Naive thymus-derived CD8-positive, alpha-beta T cell (primary cell): Measurements from ENCODE around the gene AQR. TPM values are rescaled to one million over a fixed set of nuclear protein-coding genes. Genes with fewer than 3 reads are reported as not detected.
"Not testable (repeated sequence)": the region's sequence is repeated elsewhere in the genome, so short reads cannot be mapped to it uniquely, and the experiment has no call there.

ENCODE experiments used
- ATAC-seq, 2 donors: fragments of 150-1000 bp; cut with Tn5 transposase in 1 of 2; sonication (Bioruptor Pico), chemical (Tn5 transposase) in 1 of 2; 1 replicate in 1 of 2; 2 replicates in 1 of 2; pipeline ENCODE4 v1.10.0; 2021; ENCODE audit warnings: mild to moderate bottlenecking in 2 of 2, moderate library complexity in 2 of 2
- POLR2A ChIA-PET: fragments of 350-600 bp; sonication (Branson Sonifier 250); formaldehyde crosslinking; loops from one replicate; lab custom pipeline; 2021; ENCODE audit warnings: antibody characterized with exemption; lab: Charles Lee
- DNase-seq, 10 donors: peaks; one replicate each; pipeline versions ENCODE4 v3.0.0 to v3.0.0-alpha.2; 2020 to 2022
- H3K27ac Mint-ChIP-seq, 10 donors: one replicate each; pipeline ENCODE4 v1.8.0; 2020 to 2022; ENCODE audit warnings: mild to moderate bottlenecking in 10 of 10, mixed read lengths in 10 of 10, moderate library complexity in 4 of 10, inconsistent platforms in 1 of 10
- H3K27me3 Mint-ChIP-seq, 5 donors: one replicate each; pipeline ENCODE4 v1.8.0; 2021 to 2022; ENCODE audit warnings: mixed read lengths in 5 of 5
- H3K36me3 Mint-ChIP-seq, 3 donors: one replicate each; pipeline ENCODE4 v1.8.0; 2020 to 2022; ENCODE audit warnings: mixed read lengths in 3 of 3, mild to moderate bottlenecking in 2 of 3, inconsistent platforms in 1 of 3
- H3K4me1 Mint-ChIP-seq, 4 donors: one replicate each; pipeline ENCODE4 v1.8.0; 2021 to 2022; ENCODE audit warnings: mixed read lengths in 4 of 4
- H3K4me3 Mint-ChIP-seq, 10 donors: one replicate each; pipeline ENCODE4 v1.8.0; 2020 to 2022; ENCODE audit warnings: mild to moderate bottlenecking in 10 of 10, mixed read lengths in 10 of 10, moderate library complexity in 6 of 10, inconsistent platforms in 1 of 10
- H3K9me3 Mint-ChIP-seq, 9 donors: one replicate each; pipeline ENCODE4 v1.8.0; 2020 to 2022; ENCODE audit warnings: mixed read lengths in 9 of 9, mild to moderate bottlenecking in 3 of 9, inconsistent platforms in 1 of 9, moderate library complexity in 1 of 9
- polyA plus RNA-seq, 3 donors: library from polyadenylated mRNA; unstranded; fragments of 300-500 nt; fragmentation: Illumina TruSeq; gene quantifications; one replicate each; pipeline ENCODE4 v1.2.3, GENCODE V29; 2021
- total RNA-seq, 8 experiments: library from RNA in 2 of 8; stranded (reverse) in 2 of 8; gene quantifications; one replicate each; pipeline ENCODE4 v1.2.3 and lab custom pipeline; 2021 to 2026

Gene AQR
- total and polyA plus RNA-seq, 5 experiments from 2014 or later = 10.3 to 50.7 (median 16.0) TPM

- DNase-seq (no peak), ATAC-seq (no peak)
- H3K4me1 Mint-ChIP-seq = peaks cover 12 to 48% (median 41%) of the 10 kb centered on the region in 4 donors
- POLR2A ChIA-PET = interaction anchor here (1.1 to 4.6 kb wide), 9 partner anchors 12 to 949 kb away, joined by 3 to 157 read pairs (median 8); partner anchors contain the start of genes AQR, AVEN, DPH6 and EMC4
- H3K9me3 Mint-ChIP-seq = no peaks in the 10 kb centered on the region
- H3K27me3 Mint-ChIP-seq = peaks cover 0 to 2% (median 0%) of the 10 kb centered on the region in 5 donors
- peak overlapping the region; percentile 93 to 99 (median 98) for H3K4me3 Mint-ChIP-seq
- peak overlapping the region; percentile 98 to 100 (median 99) for H3K27ac Mint-ChIP-seq
- H3K36me3 Mint-ChIP-seq = peaks cover 3 to 25% (median 3%) of the 10 kb centered on the region in 3 donors
Observed at GRCh38 chr15:34987609-34988026, 18.1 kb upstream of the AQR start.

DNA sequence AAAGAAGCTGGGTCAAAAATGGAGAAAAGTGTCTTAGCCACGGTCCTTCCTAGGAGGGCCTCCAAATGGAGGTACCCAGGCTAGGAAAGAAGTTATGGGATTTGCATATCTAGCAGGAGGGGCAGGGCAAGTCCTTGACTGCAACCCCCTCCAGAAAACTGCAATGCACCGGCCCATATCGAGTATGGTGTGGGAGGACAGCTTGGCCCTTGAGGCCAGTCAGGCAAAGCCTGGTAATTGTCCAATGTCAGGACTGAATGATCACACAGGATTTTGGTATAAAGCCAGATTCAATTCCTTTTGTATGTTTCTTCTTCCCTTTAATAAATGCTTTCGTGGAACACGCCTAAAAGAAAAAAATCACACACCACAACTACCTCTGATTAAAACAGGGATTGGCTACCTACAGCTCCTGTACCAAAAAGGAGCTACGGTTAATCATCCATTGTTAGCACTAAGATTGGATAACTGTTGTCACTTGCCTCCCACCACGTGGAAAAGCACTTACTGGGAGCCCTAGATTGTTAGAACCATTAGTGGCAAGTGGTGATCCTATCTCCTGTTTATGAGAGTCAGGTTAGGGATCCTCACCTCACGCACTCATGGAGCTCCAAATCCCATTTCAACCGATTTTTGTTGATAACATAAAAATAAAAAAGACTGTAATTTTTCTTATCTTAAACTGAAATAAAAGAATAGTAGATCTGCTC, 17.4 kb upstream of the AQR start:
- no peaks in the 10 kb centered on the region for H3K9me3 Mint-ChIP-seq
- peaks cover 3 to 32% (median 3%) of the 10 kb centered on the region in 3 donors for H3K36me3 Mint-ChIP-seq
- DNase-seq = peak in 1 of 10 donors; percentile 4
- ATAC-seq = no peak
- peaks cover 12 to 48% (median 41%) of the 10 kb centered on the region in 4 donors for H3K4me1 Mint-ChIP-seq
- POLR2A ChIA-PET = interaction anchor here (1.9 to 4.6 kb wide), 3 partner anchors 12 to 885 kb away, joined by 9 to 157 read pairs (median 27); partner anchors contain the start of genes AQR, EMC7 and PGBD4
- peak overlapping the region; percentile 98 to 100 (median 99) for H3K27ac Mint-ChIP-seq
- peak overlapping the region; percentile 93 to 99 (median 98) for H3K4me3 Mint-ChIP-seq
- peaks cover 0 to 2% (median 0%) of the 10 kb centered on the region in 5 donors for H3K27me3 Mint-ChIP-seq

- Mint-ChIP-seq H3K36me3 (peaks cover 3 to 38% (median 3%) of the 10 kb centered on the region in 3 donors), H3K9me3 (no peaks in the 10 kb centered on the region), H3K27ac (peak overlapping the region; percentile 50 to 100 (median 99)), H3K27me3 (peaks cover 0 to 2% (median 0%) of the 10 kb centered on the region in 5 donors), H3K4me1 (peaks cover 12 to 48% (median 41%) of the 10 kb centered on the region in 4 donors), H3K4me3 (peak overlapping the region; percentile 93 to 99 (median 98))
- POLR2A ChIA-PET = interaction anchor here (3.0 to 4.6 kb wide), 2 partner anchors 11 to 17 kb away, joined by 27 to 157 read pairs; partner anchors contain the start of gene AQR
- ATAC-seq (no peak), DNase-seq (no peak)
Observed at GRCh38 chr15:34986326-34986725, 16.8 kb upstream of the AQR start.

GRCh38 chr15:34984889-34985630, 15.5 kb upstream of the AQR start:
- Mint-ChIP-seq H3K4me3 (peak overlapping the region; percentile 25 to 97 (median 53)), H3K27me3 (peaks cover 0 to 2% (median 0%) of the 10 kb centered on the region in 5 donors), H3K4me1 (peaks cover 12 to 48% (median 41%) of the 10 kb centered on the region in 4 donors), H3K9me3 (no peaks in the 10 kb centered on the region), H3K27ac (peak overlapping the region in 8 of 10 donors; percentile 9 to 76 (median 64)), H3K36me3 (peaks cover 3 to 42% (median 3%) of the 10 kb centered on the region in 3 donors)
- no peak for ATAC-seq
- DNase-seq = peak in 1 of 10 donors; percentile 19
- POLR2A ChIA-PET = interaction anchor here (1.5 to 3.0 kb wide), 2 partner anchors 10 to 15 kb away, joined by 5 to 11 read pairs; partner anchors contain the start of gene AQR

- DNase-seq (no peak), ATAC-seq (no peak)
- H3K36me3 Mint-ChIP-seq = peaks cover 0 to 19% (median 0%) of the 10 kb centered on the region in 3 donors
- POLR2A ChIA-PET = interaction anchor here (5.9 kb wide), 1 partner anchor 11 kb away, joined by 27 read pairs; the partner anchor contains the start of gene ZNF770
- peak overlapping the region in 7 of 10 donors; percentile 5 to 62 (median 27) for H3K27ac Mint-ChIP-seq
- H3K9me3 Mint-ChIP-seq = no peaks in the 10 kb centered on the region
- no peak overlapping the region for H3K4me3 Mint-ChIP-seq
- H3K4me1 Mint-ChIP-seq = peaks cover 0 to 2% (median under 1%) of the 10 kb centered on the region in 4 donors
- H3K27me3 Mint-ChIP-seq = no peaks in the 10 kb centered on the region
Observed at GRCh38 chr15:34976743-34977142, 7.2 kb upstream of the AQR start.

DNA sequence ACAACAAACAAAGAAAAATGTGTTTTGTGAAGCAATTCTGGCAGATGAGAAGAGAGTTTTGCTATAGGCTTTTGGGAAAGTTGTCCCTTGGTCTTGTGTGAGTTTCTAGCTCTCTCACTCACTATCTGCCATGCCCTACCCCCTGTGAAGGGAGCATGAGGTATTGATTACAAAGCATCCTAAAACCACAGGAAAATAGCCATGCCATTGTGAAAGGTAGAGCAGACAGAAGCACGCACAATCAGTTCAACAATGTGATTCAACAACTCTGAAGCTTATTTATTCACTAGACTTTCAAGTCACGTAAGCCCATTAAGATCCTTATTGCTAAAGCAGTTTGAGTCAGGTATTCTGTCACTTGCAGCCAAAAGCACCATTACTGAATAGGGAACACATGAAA, 6.5 kb upstream of the AQR start:
- ATAC-seq = no peak
- Mint-ChIP-seq H3K36me3 (peaks cover 0 to 12% (median 0%) of the 10 kb centered on the region in 3 donors), H3K9me3 (no peaks in the 10 kb centered on the region), H3K27ac (peak overlapping the region in 4 of 10 donors; percentile 10 to 67 (median 44)), H3K4me1 (peaks cover 0 to 2% (median under 1%) of the 10 kb centered on the region in 4 donors), H3K4me3 (no peak overlapping the region), H3K27me3 (no peaks in the 10 kb centered on the region)
- POLR2A ChIA-PET = interaction anchor here (5.9 kb wide), 1 partner anchor 12 kb away, joined by 27 read pairs; the partner anchor contains the start of gene ZNF770
- no peak for DNase-seq

GRCh38 chr15:34973512-34973911, 4.0 kb upstream of the AQR start:
- no peaks in the 10 kb centered on the region for H3K27me3 Mint-ChIP-seq
- peak overlapping the region in 4 of 10 donors; percentile 11 to 68 (median 22) for H3K27ac Mint-ChIP-seq
- POLR2A ChIA-PET = interaction anchor here (5.9 kb wide), 1 partner anchor 14 kb away, joined by 27 read pairs; the partner anchor contains the start of gene ZNF770
- peaks cover 7 to 19% (median 16%) of the 10 kb centered on the region in 4 donors for H3K4me1 Mint-ChIP-seq
- DNase-seq = no peak
- peaks cover 0 to 9% (median 0%) of the 10 kb centered on the region in 3 donors for H3K36me3 Mint-ChIP-seq
- ATAC-seq = no peak
- no peak overlapping the region for H3K4me3 Mint-ChIP-seq
- no peaks in the 10 kb centered on the region for H3K9me3 Mint-ChIP-seq

DNA sequence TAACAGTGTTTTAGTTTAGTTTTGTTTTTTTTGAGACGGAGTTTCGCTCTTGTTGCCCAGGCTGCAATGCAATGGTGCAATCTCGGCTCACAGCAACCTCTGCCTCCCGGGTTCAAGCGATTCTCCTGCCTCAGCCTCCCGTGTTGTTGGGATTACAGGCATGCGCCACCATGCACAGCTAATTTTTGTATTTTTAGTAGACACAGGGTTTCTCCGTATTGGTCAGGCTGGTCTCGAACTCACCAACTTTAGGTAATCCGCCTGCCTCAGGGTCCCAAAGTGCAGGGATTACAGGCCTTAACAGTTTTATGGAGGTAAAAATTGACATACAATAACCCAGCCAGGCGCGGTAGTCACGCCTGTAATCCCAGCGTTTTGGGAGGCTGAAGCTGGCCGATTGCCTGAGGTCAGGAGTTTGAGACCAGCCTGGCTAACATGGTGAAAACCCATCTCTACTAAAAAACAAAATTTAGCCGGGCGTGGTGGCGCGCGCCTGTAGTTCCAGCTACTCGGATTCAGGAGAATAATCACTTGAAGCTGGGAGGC, 629 bp upstream of the AQR start:
- not testable (repeated sequence) for H3K27me3 Mint-ChIP-seq, ATAC-seq, DNase-seq, H3K9me3 Mint-ChIP-seq
- peaks cover 23 to 48% (median 44%) of the 10 kb centered on the region in 4 donors for H3K4me1 Mint-ChIP-seq
- POLR2A ChIA-PET = interaction anchor here (1.8 to 5.1 kb wide), 2 partner anchors 14 to 19 kb away, joined by 11 to 157 read pairs; partner anchors contain the start of gene ZNF770
- peak overlapping the region; percentile 96 to 100 (median 100) for H3K4me3 Mint-ChIP-seq
- H3K36me3 Mint-ChIP-seq = peaks cover 0 to 17% (median 0%) of the 10 kb centered on the region in 3 donors
- peak overlapping the region; percentile 92 to 99 (median 98) for H3K27ac Mint-ChIP-seq

DNA sequence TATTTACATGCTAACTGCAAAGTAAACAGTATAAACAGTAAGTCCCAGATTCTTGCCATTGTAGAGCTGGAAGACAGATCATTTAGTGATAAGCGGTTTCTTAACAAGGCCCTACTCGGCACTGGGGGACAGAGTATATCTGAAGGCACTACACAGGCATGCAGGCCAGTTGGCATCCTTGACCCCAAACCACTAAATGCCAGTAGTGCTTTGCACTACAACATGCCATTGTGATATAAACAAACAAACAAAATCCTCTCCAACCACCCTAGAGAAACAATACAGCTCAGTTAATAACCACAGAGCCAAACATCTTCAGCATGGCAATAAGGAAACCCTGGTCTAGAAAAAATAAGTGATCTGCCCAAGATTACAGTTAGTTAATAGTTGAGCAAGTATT, 5.3 kb downstream of the AQR start:
- DNase-seq (no peak), ATAC-seq (no peak)
- Mint-ChIP-seq H3K4me3 (no peak overlapping the region), H3K9me3 (no peaks in the 10 kb centered on the region), H3K4me1 (peaks cover 28 to 63% (median 52%) of the 10 kb centered on the region in 4 donors), H3K36me3 (peaks cover 2 to 63% (median 8%) of the 10 kb centered on the region in 3 donors), H3K27ac (peak overlapping the region in 1 of 10 donors; percentile 21), H3K27me3 (no peaks in the 10 kb centered on the region)
- POLR2A ChIA-PET = no interaction called here

DNA sequence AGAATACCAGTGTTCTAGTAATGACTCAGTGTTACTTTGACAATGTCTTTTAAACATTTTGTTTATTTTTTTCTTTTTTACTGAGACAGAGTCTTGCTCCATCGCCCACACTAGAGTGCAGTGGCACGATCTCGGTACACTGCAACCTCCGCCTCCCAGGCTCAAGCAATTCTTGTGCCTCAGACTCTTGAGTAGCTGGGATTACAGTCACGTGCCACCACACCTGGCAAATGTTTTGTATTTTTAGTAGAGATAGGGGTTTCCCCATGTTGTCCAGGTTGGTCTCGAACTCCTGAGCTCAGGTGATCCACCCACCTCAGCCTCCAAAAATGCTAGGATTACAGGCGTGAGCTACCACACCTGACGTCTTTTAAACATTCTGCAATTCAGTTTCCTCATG, 15.7 kb downstream of the AQR start:
- DNase-seq = no peak
- peaks cover 0 to 8% (median 5%) of the 10 kb centered on the region in 4 donors for H3K4me1 Mint-ChIP-seq
- peaks cover 8 to 67% (median 11%) of the 10 kb centered on the region in 3 donors for H3K36me3 Mint-ChIP-seq
- no peak overlapping the region for H3K4me3 Mint-ChIP-seq
- no peaks in the 10 kb centered on the region for H3K27me3 Mint-ChIP-seq
- no peak for ATAC-seq
- POLR2A ChIA-PET = no interaction called here
- peak overlapping the region in 1 of 10 donors; percentile 15 for H3K27ac Mint-ChIP-seq
- H3K9me3 Mint-ChIP-seq = no peaks in the 10 kb centered on the region

DNA sequence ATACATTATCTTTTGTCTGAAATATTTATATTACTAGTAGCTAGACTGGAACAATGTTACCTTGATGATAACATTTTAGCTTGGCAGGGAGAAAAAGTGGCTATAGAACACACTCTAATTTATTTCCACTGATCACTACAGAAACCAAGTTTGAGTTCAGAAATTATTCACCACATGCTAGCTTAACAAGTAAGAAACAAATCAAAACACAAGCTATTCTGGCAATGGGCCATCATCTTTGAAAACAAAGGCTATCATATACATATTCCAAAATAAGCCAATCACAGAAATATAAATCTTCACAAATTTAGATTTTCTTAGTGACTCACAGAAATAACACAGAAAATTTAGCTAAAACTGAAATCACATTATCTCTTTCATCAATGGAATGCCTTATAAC, 17.1 kb downstream of the AQR start:
- H3K27ac Mint-ChIP-seq = peak overlapping the region in 1 of 10 donors; percentile 46
- H3K4me1 Mint-ChIP-seq = peaks cover 0 to 8% (median 3%) of the 10 kb centered on the region in 4 donors
- H3K27me3 Mint-ChIP-seq = no peaks in the 10 kb centered on the region
- H3K4me3 Mint-ChIP-seq = no peak overlapping the region
- no peaks in the 10 kb centered on the region for H3K9me3 Mint-ChIP-seq
- POLR2A ChIA-PET = no interaction called here
- H3K36me3 Mint-ChIP-seq = peaks cover 8 to 69% (median 16%) of the 10 kb centered on the region in 3 donors
- ATAC-seq = no peak
- DNase-seq = no peak
